Thoracic aorta (tissue), 2 donors: ENCODE results near the gene SDSL. TPM values are rescaled to one million over a fixed set of nuclear protein-coding genes. Genes with fewer than 3 reads are reported as not detected.

ENCODE experiments used
- ATAC-seq: fragments of 150-250 bp; one replicate; pipeline ENCODE4 v1.8.0; 2017; ENCODE audit warnings: low read depth; ENCODE audit not compliant: insufficient number of reproducible peaks, low FRiP score
- DNase-seq: peaks from one replicate; pipeline ENCODE4 v3.0.0-alpha.2; 2020; ENCODE audit warnings: low spot score
- H3K27ac ChIP-seq, 2 donors: fragments of 200-600 bp; sonication (generic); 1 replicate in 1 of 2; 2 replicates in 1 of 2; pipeline ENCODE4 v1.5.1; 2016; ENCODE audit warnings: mild to moderate bottlenecking in 2 of 2, moderate library complexity in 2 of 2
- H3K27me3 ChIP-seq: fragments of 200-600 bp; sonication (generic); replicated peaks from 2 replicates; pipeline ENCODE4 v1.6.0; 2016; ENCODE audit warnings: mild to moderate bottlenecking; ENCODE audit not compliant: insufficient read depth
- H3K36me3 ChIP-seq: fragments of 200-600 bp; sonication (generic); one replicate; pipeline ENCODE4 v1.5.1; 2016
- H3K4me1 ChIP-seq, 2 donors: fragments of 200-600 bp; sonication (generic); 1 replicate in 1 of 2; 2 replicates in 1 of 2; pipeline versions ENCODE4 v1.5.1 to v1.6.0; 2016; ENCODE audit warnings: low read depth in 2 of 2, mild to moderate bottlenecking in 1 of 2; ENCODE audit not compliant: control insufficient read depth in 1 of 2
- H3K4me3 ChIP-seq: fragments of 200-600 bp; sonication (generic); 2 replicates; pipeline ENCODE4 v1.5.1; 2016; ENCODE audit warnings: mild to moderate bottlenecking
- H3K9me3 ChIP-seq: fragments of 200-600 bp; sonication (generic); 2 replicates; pipeline ENCODE4 v1.5.1; 2016
- CTCF ChIP-seq: fragments of 200-600 bp; sonication (generic); IDR thresholded peaks from one replicate; pipeline ENCODE4 v1.5.1; 2019; ENCODE audit warnings: antibody characterized with exemption
- total RNA-seq, 2 donors: library from RNA; depleted of rRNA; stranded (reverse); fragments of >200 nt; gene quantifications; one replicate each; pipeline versions ENCODE4 v1.1.0 to v1.2.3, GENCODE V29; 2016

Gene SDSL
- total RNA-seq, 2 donors from 2014 or later = 3.5 to 9.0 TPM

- H3K36me3 ChIP-seq = no peaks in the 10 kb centered on the region
- H3K27ac ChIP-seq = no peak overlapping the region
- no peaks in the 10 kb centered on the region for H3K4me1 ChIP-seq
- ATAC-seq = no peak
- no peak overlapping the region for H3K4me3 ChIP-seq
- H3K9me3 ChIP-seq = no peaks in the 10 kb centered on the region
- no peak for DNase-seq
- H3K27me3 ChIP-seq = no peaks in the 10 kb centered on the region
- TF ChIP-seq CTCF = no peak
Measured at GRCh38 chr12:113449839-113450238, 27.7 kb downstream of the SDSL start.

GRCh38 chr12:113452458-113452857 is 30.3 kb downstream of the SDSL start:
- DNase-seq (no peak), ATAC-seq (no peak)
- TF ChIP-seq CTCF = no peak
- no peaks in the 10 kb centered on the region for H3K9me3 ChIP-seq
- no peaks in the 10 kb centered on the region for H3K36me3 ChIP-seq
- H3K27ac ChIP-seq = no peak overlapping the region
- H3K4me1 ChIP-seq = no peaks in the 10 kb centered on the region
- H3K27me3 ChIP-seq = no peaks in the 10 kb centered on the region
- no peak overlapping the region for H3K4me3 ChIP-seq

- Histone ChIP-seq H3K4me1 (no peaks in the 10 kb centered on the region), H3K27me3 (no peaks in the 10 kb centered on the region), H3K36me3 (no peaks in the 10 kb centered on the region), H3K4me3 (no peak overlapping the region), H3K9me3 (no peaks in the 10 kb centered on the region), H3K27ac (no peak overlapping the region)
- TF ChIP-seq CTCF = no peak
- no peak for DNase-seq
- ATAC-seq = no peak
Measured at GRCh38 chr12:113453330-113453729, 31.1 kb downstream of the SDSL start.

GRCh38 chr12:113456199-113456598 is 34.0 kb downstream of the SDSL start:
- Histone ChIP-seq H3K4me3 (no peak overlapping the region), H3K9me3 (no peaks in the 10 kb centered on the region), H3K27me3 (no peaks in the 10 kb centered on the region), H3K36me3 (no peaks in the 10 kb centered on the region), H3K4me1 (no peaks in the 10 kb centered on the region), H3K27ac (no peak overlapping the region)
- DNase-seq = no peak
- TF ChIP-seq CTCF = no peak
- no peak for ATAC-seq

GRCh38 chr12:113456761-113457160 is 34.6 kb downstream of the SDSL start:
- Histone ChIP-seq H3K4me3 (no peak overlapping the region), H3K9me3 (no peaks in the 10 kb centered on the region), H3K27me3 (no peaks in the 10 kb centered on the region), H3K4me1 (no peaks in the 10 kb centered on the region), H3K36me3 (no peaks in the 10 kb centered on the region), H3K27ac (no peak overlapping the region)
- DNase-seq = no peak
- ATAC-seq = no peak
- TF ChIP-seq CTCF = no peak
